B cell (primary cell): Measurements from ENCODE around the gene ATAD3C.

Experiments used
- EZH2 ChIP-seq: IDR thresholded peaks from 2 replicates; pipeline ENCODE4 v1.6.1; 2012; ENCODE audit warnings: borderline replicate concordance, low read depth, mild to moderate bottlenecking, moderate library complexity, low read length; ENCODE audit not compliant: insufficient read depth, poor library complexity, severe bottlenecking
- TF ChIP-seq, protein P1 (sequence below): fragments of 200-600 bp; IDR thresholded peaks from one replicate; pipeline ENCODE4 v1.8.0; 2022; ENCODE audit warnings: antibody characterized with exemption, mild to moderate bottlenecking

DNA sequence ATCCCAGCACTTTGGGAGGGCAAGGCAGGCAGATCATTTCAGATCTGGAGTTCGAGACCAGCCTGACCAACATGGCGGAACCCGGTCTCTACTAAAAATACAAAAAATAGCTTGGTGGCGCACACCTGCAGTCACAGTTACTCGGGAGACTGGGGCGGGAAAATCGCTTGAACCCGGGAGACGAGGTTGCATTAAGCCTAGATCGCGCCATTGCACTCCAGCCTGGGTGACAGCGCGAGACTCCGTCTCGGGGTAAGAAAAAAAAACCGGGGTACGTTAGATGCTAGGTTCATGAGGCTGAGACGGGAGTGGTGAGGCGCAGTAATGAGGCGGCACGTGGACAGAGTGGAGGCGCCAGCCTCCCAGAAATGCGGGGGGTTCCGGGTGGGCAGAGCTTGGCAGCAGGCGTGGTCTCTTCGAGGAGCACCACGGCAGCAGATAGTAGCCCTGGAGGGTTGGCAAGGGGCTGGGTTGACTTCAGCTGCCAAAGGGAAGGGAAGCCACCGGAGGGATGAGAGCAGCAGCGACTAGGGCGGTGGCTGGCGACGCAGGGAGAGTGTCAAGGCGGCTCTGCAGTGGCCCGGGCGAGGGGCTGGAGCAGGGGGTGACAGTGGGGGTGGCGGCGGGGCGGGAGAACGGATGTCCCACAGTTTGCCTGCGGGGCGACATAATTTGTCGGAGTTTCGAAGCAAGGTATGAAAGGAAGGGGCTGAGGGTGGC is 43.2 kb upstream of the ATAD3C start:
- TF ChIP-seq, protein P1, sequence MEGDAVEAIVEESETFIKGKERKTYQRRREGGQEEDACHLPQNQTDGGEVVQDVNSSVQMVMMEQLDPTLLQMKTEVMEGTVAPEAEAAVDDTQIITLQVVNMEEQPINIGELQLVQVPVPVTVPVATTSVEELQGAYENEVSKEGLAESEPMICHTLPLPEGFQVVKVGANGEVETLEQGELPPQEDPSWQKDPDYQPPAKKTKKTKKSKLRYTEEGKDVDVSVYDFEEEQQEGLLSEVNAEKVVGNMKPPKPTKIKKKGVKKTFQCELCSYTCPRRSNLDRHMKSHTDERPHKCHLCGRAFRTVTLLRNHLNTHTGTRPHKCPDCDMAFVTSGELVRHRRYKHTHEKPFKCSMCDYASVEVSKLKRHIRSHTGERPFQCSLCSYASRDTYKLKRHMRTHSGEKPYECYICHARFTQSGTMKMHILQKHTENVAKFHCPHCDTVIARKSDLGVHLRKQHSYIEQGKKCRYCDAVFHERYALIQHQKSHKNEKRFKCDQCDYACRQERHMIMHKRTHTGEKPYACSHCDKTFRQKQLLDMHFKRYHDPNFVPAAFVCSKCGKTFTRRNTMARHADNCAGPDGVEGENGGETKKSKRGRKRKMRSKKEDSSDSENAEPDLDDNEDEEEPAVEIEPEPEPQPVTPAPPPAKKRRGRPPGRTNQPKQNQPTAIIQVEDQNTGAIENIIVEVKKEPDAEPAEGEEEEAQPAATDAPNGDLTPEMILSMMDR, result no peak
- no peak for TF ChIP-seq EZH2
